GM23338 (cell line): Measurements from ENCODE around the gene F8. TPM values are rescaled to one million over a fixed set of nuclear protein-coding genes. Genes with fewer than 3 reads are reported as not detected.

ENCODE experiments used
- ATAC-seq: fragments of 200-7000 bp; cut with Tn5 transposase; 3 replicates; pipeline ENCODE4 v1.9.1; 2020
- DNase-seq: peaks from one replicate; pipeline ENCODE4 v3.0.0-alpha.2; 2015; ENCODE audit warnings: low spot score
- H2AFZ ChIP-seq: fragments of 200-600 bp; sonication (generic); 2 replicates; pipeline ENCODE4 v1.8.0; 2016; ENCODE audit warnings: antibody characterized with exemption, mild to moderate bottlenecking, moderate library complexity
- H3F3A ChIP-seq: fragments of 200-600 bp; sonication (generic); replicated peaks from 2 replicates; pipeline ENCODE4 v1.8.0; 2017; ENCODE audit warnings: antibody characterized with exemption, mixed run types, low read depth
- H3K27ac ChIP-seq: fragments of 200-600 bp; sonication (generic); 2 replicates; pipeline ENCODE4 v1.6.1; 2016; ENCODE audit warnings: low read depth
- H3K27me3 ChIP-seq: fragments of 200-600 bp; sonication (generic); 2 replicates; pipeline ENCODE4 v1.8.0; 2016; ENCODE audit warnings: mild to moderate bottlenecking, mixed run types, moderate library complexity; ENCODE audit not compliant: insufficient read depth
- H3K36me3 ChIP-seq: fragments of 200-600 bp; sonication (generic); 2 replicates; pipeline ENCODE4 v1.8.0; 2016; ENCODE audit warnings: mild to moderate bottlenecking; ENCODE audit not compliant: insufficient read depth
- H3K4me1 ChIP-seq: fragments of 200-600 bp; sonication (generic); 2 replicates; pipeline ENCODE4 v1.8.0; 2016; ENCODE audit warnings: mild to moderate bottlenecking, moderate library complexity; ENCODE audit not compliant: insufficient read depth
- H3K4me2 ChIP-seq: fragments of 200-600 bp; sonication (generic); 2 replicates; pipeline ENCODE4 v1.7.1; 2017; ENCODE audit warnings: mixed run types
- H3K4me3 ChIP-seq: fragments of 200-600 bp; sonication (generic); 2 replicates; pipeline ENCODE4 v1.6.1; 2016; ENCODE audit warnings: mixed run types
- H3K79me2 ChIP-seq: fragments of 200-600 bp; sonication (generic); replicated peaks from 2 replicates; pipeline ENCODE4 v1.8.0; 2017; ENCODE audit warnings: mild to moderate bottlenecking; ENCODE audit not compliant: insufficient read depth
- H3K9me2 ChIP-seq: fragments of 200-600 bp; sonication (generic); 2 replicates; pipeline ENCODE4 v1.8.0; 2017; ENCODE audit not compliant: insufficient read depth
- H4K20me1 ChIP-seq: fragments of 200-600 bp; sonication (generic); replicated peaks from 2 replicates; pipeline ENCODE4 v1.8.0; 2017; ENCODE audit warnings: mild to moderate bottlenecking; ENCODE audit not compliant: insufficient read depth
- H3K27ac Mint-ChIP-seq: 2 replicates; pipeline ENCODE4 v1.8.0; 2020; ENCODE audit warnings: inconsistent platforms, mild to moderate bottlenecking, moderate library complexity, mixed read lengths
- H3K27me3 Mint-ChIP-seq: 3 replicates; pipeline ENCODE4 v1.8.0; 2022; ENCODE audit warnings: low read depth, mild to moderate bottlenecking, moderate library complexity, mixed read lengths, inconsistent platforms; ENCODE audit not compliant: insufficient read depth, poor library complexity
- H3K36me3 Mint-ChIP-seq: 3 replicates; pipeline ENCODE4 v1.8.0; 2021; ENCODE audit warnings: low read depth, mild to moderate bottlenecking, inconsistent platforms, moderate library complexity, mixed read lengths
- H3K4me1 Mint-ChIP-seq: 3 replicates; pipeline ENCODE4 v1.8.0; 2020; ENCODE audit warnings: mild to moderate bottlenecking, inconsistent platforms, mixed read lengths
- H3K4me3 Mint-ChIP-seq: 3 replicates; pipeline ENCODE4 v1.8.0; 2021; ENCODE audit warnings: moderate library complexity, mild to moderate bottlenecking, inconsistent platforms, mixed read lengths
- H3K9me3 Mint-ChIP-seq: 3 replicates; pipeline ENCODE4 v1.8.0; 2020; ENCODE audit warnings: moderate library complexity, mild to moderate bottlenecking, inconsistent platforms, mixed read lengths
- CREB1 ChIP-seq: fragments of 250-450 bp; sonication (Bioruptor Pico); IDR thresholded peaks from 2 replicates; pipeline ENCODE4 v1.5.0; 2020; ENCODE audit warnings: low read depth, mild to moderate bottlenecking, moderate library complexity
- CTCF ChIP-seq, 2 experiments: fragments of 200-600 bp in 1 of 2; sonication (generic) in 1 of 2; conservative IDR thresholded peaks; 2 replicates each; pipeline versions ENCODE4 v1.5.1 to v1.6.1; 2016 to 2017; ENCODE audit warnings: antibody characterized with exemption in 2 of 2, low read depth in 2 of 2, mild to moderate bottlenecking in 2 of 2, moderate library complexity in 1 of 2
- ETS1 ChIP-seq: IDR thresholded peaks from 2 replicates; pipeline ENCODE4 v1.6.1; 2016; ENCODE audit warnings: antibody characterized with exemption
- EZH2 ChIP-seq: fragments of 200-600 bp; sonication (generic); IDR thresholded peaks from one replicate; pipeline ENCODE4 v1.8.0; 2017; ENCODE audit warnings: antibody characterized with exemption, mild to moderate bottlenecking, low read depth; ENCODE audit not compliant: unreplicated experiment
- EZH2phosphoT487 ChIP-seq: fragments of 200-600 bp; sonication (generic); IDR thresholded peaks from one replicate; pipeline ENCODE4 v1.8.1; 2018; ENCODE audit warnings: antibody characterized with exemption; ENCODE audit not compliant: unreplicated experiment
- JUNB ChIP-seq: IDR thresholded peaks from one replicate; pipeline ENCODE4 v1.6.1; 2016; ENCODE audit warnings: antibody characterized with exemption; ENCODE audit not compliant: unreplicated experiment
- NANOG ChIP-seq: IDR thresholded peaks from 2 replicates; pipeline ENCODE4 v1.6.1; 2016; ENCODE audit warnings: antibody characterized with exemption, borderline replicate concordance
- POLR2AphosphoS5 ChIP-seq: IDR thresholded peaks from 2 replicates; pipeline ENCODE4 v1.6.1; 2016; ENCODE audit warnings: antibody characterized with exemption, low read depth
- REST ChIP-seq: IDR thresholded peaks from one replicate; pipeline ENCODE4 v1.6.1; 2018; ENCODE audit warnings: antibody characterized with exemption; ENCODE audit not compliant: unreplicated experiment
- STAT1 ChIP-seq: IDR thresholded peaks from one replicate; pipeline ENCODE4 v1.6.1; 2016; ENCODE audit warnings: antibody characterized with exemption; ENCODE audit not compliant: unreplicated experiment
- ZNF114 ChIP-seq: fragments of 250-450 bp; sonication (Bioruptor Pico); IDR thresholded peaks from 2 replicates; pipeline ENCODE4 v1.5.0; 2020; ENCODE audit warnings: mild to moderate bottlenecking, moderate library complexity
- ZNF331 ChIP-seq: fragments of 250-450 bp; sonication (Bioruptor Pico); IDR thresholded peaks from 2 replicates; pipeline ENCODE4 v1.5.0; 2020; ENCODE audit warnings: low read depth, mild to moderate bottlenecking, moderate library complexity
- ZNF462 ChIP-seq: fragments of 250-450 bp; sonication (Bioruptor Pico); IDR thresholded peaks from 2 replicates; pipeline ENCODE4 v1.5.0; 2020; ENCODE audit warnings: mild to moderate bottlenecking, moderate library complexity
- polyA plus RNA-seq: library from polyadenylated mRNA; unstranded; fragments of >200 nt; fragmentation: Nextera tagmentation; extraction: Ambion mirVana; gene quantifications from 2 replicates; pipeline ENCODE4 v1.2.1, GENCODE V29; 2016
- total RNA-seq: library from RNA; depleted of rRNA; stranded (reverse); fragments of >200 nt; shearing (Covaris generic); gene quantifications from 2 replicates; pipeline ENCODE4 v1.2.3, GENCODE V29; 2014

F8 gene
- total and polyA plus RNA-seq, 2 experiments from 2014 or later, result 0.70 to 1.8 TPM

- no peak overlapping the region for H3K27ac Mint-ChIP-seq
- H3K27ac ChIP-seq, result no peak overlapping the region
- no peaks in the 10 kb centered on the region for H3K36me3 ChIP-seq
- no peak overlapping the region for H3K4me3 Mint-ChIP-seq
- no peak overlapping the region for H2AFZ ChIP-seq
- H3K79me2 ChIP-seq, result no peaks in the 10 kb centered on the region
- DNase-seq, result no peak
- TF ChIP-seq ZNF462 (CRISPR knock-in tag), result no peak
- TF ChIP-seq ZNF331 (CRISPR knock-in tag), result no peak
- no peak for TF ChIP-seq ETS1
- no peak for TF ChIP-seq NANOG
- no peak for TF ChIP-seq ZNF114
- TF ChIP-seq POLR2AphosphoS5, result no peak
- TF ChIP-seq CTCF (conservative IDR thresholded peaks at IDR 0.05; ENCODE audit: low read depth in 2 of 2), result no peak
- no peak for TF ChIP-seq JUNB
- TF ChIP-seq STAT1, result no peak
- no peak for TF ChIP-seq EZH2phosphoT487
- no peak for TF ChIP-seq EZH2
- TF ChIP-seq CREB1, result no peak
- no peak for TF ChIP-seq REST
- H3F3A ChIP-seq, result no peaks in the 10 kb centered on the region
- no peak overlapping the region for H3K4me3 ChIP-seq
- H3K4me1 Mint-ChIP-seq, result no peaks in the 10 kb centered on the region
- H3K27me3 ChIP-seq, result no peaks in the 10 kb centered on the region
- peaks cover 6% of the 10 kb centered on the region for H3K9me3 Mint-ChIP-seq
- H3K36me3 Mint-ChIP-seq, result peaks cover 2% of the 10 kb centered on the region; the same call in 1 of the 3 replicates
- H3K27me3 Mint-ChIP-seq, result peaks cover 2% of the 10 kb centered on the region
- no peaks in the 10 kb centered on the region for H3K4me1 ChIP-seq
- H3K4me2 ChIP-seq, result no peak overlapping the region
- ATAC-seq, result no peak
- H4K20me1 ChIP-seq, result no peaks in the 10 kb centered on the region
- H3K9me2 ChIP-seq, result no peaks in the 10 kb centered on the region
Measured at GRCh38 chrX:154836163-154836562, 186.4 kb downstream of the F8 start.
